B cell (primary cell): ENCODE data around the gene THSD4.

ENCODE experiments used
- EZH2 ChIP-seq: IDR thresholded peaks from 2 replicates; pipeline ENCODE4 v1.6.1; 2012; ENCODE audit warnings: borderline replicate concordance, low read depth, mild to moderate bottlenecking, moderate library complexity, low read length; ENCODE audit not compliant: insufficient read depth, poor library complexity, severe bottlenecking
- TF ChIP-seq, protein P1 (sequence below): fragments of 200-600 bp; IDR thresholded peaks from one replicate; pipeline ENCODE4 v1.8.0; 2022; ENCODE audit warnings: antibody characterized with exemption, mild to moderate bottlenecking

DNA sequence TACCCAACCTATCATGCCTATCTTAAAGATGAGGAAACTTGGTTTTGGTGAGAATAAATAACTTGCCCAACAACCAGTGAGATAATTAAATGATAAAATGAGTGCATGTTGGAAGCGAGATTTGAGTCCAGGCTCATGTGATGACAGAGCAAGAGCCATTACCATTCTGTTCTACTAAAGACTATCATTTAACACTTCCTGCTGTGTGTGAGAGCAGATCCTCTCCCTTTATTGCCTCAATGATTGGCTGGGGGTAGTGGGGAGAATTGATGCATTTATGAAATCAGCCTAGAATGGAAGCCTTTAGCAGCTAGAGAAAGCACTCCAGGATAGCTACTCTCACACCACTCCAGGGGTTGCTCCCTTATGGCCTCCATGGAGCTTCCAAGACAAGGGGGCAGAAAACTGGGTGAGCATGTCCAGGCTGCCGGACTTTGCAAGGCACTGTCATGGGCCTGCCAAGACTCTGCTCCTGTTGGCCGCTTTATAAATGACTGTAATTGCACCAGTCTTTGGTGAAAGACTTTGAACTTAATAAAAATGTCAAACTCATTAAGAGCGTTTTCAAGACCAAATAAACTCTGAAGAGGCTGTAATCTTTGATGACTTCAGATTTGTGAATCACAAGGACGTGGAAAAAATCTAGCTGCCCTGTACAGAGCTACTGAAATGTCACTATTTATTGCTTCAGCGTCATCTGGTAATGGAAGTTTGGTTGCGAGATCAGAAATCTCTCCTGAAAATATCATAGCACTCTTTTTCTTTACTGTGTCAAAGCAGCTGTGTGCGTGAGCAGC is 486.0 kb downstream of the THSD4 start:
- TF ChIP-seq, protein P1, sequence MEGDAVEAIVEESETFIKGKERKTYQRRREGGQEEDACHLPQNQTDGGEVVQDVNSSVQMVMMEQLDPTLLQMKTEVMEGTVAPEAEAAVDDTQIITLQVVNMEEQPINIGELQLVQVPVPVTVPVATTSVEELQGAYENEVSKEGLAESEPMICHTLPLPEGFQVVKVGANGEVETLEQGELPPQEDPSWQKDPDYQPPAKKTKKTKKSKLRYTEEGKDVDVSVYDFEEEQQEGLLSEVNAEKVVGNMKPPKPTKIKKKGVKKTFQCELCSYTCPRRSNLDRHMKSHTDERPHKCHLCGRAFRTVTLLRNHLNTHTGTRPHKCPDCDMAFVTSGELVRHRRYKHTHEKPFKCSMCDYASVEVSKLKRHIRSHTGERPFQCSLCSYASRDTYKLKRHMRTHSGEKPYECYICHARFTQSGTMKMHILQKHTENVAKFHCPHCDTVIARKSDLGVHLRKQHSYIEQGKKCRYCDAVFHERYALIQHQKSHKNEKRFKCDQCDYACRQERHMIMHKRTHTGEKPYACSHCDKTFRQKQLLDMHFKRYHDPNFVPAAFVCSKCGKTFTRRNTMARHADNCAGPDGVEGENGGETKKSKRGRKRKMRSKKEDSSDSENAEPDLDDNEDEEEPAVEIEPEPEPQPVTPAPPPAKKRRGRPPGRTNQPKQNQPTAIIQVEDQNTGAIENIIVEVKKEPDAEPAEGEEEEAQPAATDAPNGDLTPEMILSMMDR: no peak
- no peak for TF ChIP-seq EZH2
